HG03196 (cell line): ENCODE data around the gene PRM3.

Experiments used
- ATAC-seq: cut with Tn5 transposase; IDR thresholded peaks from one replicate; pipeline ENCODE4 v1.9.1; 2021; ENCODE audit not compliant: unreplicated experiment

Gene PRM3

GRCh38 chr16:11229432-11229831 lies 44.0 kb downstream of the PRM3 start:
- ATAC-seq = no peak

GRCh38 chr16:11225677-11226549 lies 47.5 kb downstream of the PRM3 start:
- peak; percentile 1 for ATAC-seq

- ATAC-seq = peak; percentile 80
These were observed 48.3 kb downstream of the PRM3 start for GRCh38 chr16:11224894-11225676.

GRCh38 chr16:11224096-11224893 lies 49.1 kb downstream of the PRM3 start:
- peak; percentile 46 for ATAC-seq
